Measurements from ENCODE around the gene POTEG.
"Not testable (repeated sequence)": the region's sequence is repeated elsewhere in the genome, so short reads cannot be mapped to it uniquely, and the experiment has no call there.

Gene POTEG

DNA sequence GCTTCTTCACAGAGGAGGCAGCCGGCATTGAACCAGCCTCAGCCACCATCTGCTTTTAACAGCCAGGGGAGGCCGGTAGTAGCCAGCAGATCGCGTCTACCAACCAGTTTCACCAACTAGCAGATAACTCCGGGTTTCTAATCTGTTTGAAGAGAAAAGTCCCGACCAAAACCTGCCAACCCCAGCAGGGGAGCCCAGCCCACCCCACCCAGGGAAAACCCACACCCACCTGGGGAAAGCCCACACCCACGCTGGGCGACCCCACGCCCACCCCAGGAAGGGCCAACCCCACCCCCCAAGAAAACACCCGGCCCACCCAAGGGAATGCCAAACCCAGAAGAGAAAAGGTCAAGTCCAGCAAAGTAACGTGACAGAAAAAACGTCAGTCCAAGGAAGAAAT lies at the start of gene POTEG:
Gene POTEG (minus strand): TSS at position 101 of the 400 bp plus-strand sequence. CDS start 52 bp downstream, at position 49.
- not testable (repeated sequence) for DNase-seq

DNA sequence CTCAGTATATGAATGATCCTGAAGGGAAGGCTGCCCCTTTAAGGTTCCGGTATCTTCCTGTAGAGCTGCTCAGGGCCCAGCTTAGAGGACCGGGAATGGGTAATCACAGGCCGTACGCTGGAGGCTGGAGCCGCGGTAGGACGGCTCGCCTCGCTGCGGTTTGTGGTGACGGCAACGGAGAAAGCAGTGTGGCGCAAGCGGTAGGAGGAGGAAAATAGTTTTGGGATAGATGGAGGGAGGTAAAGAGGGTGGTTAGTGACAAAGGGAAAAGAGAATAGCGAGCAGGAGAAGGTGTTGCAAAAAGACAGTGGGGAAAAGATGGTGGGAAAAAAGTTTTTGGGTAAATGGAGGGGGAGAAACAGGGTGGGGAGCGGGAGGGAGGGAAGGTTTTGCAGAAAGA lies 48.0 kb upstream of the POTEG start:
- DNase-seq, result not testable (repeated sequence)

DNA sequence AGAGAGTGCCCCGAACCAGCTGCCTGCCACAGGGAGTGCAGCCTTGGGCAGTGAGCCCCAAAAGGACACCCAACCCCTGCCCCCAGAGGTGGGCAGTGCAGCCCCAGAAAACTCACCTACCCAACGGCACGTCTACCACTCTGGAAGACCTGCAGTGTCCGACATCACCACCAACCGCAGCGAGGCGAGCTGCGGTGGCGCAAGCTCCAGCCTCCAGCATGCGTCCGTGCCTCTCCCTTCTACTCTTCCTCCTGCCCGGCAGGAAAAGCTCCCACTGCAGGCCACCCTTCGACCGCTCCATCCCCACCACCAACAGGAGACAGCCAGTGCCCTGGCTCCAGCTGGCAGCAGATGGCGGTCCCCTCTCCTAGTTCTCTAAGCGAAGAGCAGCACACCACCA lies 47.3 kb upstream of the POTEG start:
- DNase-seq, result not testable (repeated sequence)

DNA sequence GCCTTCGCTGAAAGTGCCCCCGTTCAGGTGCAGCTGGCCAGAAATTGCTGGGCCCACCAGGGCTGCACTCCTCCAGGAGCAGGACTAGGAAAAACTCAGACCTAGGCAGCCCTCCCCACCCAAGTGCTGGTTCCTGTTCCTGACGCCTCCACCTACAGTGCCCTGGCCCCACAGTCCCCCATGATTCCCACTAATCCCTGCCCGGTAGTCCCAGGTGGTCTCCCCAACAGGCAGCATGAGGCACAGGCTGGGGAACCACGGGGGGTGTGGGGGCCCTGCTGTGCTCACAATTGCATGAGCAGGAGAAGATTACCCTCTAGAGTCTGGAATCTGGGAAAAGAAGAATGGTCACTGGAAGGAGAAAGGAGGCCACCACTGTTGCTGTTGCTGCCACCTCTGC lies 46.4 kb upstream of the POTEG start:
- DNase-seq, result not testable (repeated sequence)

DNA sequence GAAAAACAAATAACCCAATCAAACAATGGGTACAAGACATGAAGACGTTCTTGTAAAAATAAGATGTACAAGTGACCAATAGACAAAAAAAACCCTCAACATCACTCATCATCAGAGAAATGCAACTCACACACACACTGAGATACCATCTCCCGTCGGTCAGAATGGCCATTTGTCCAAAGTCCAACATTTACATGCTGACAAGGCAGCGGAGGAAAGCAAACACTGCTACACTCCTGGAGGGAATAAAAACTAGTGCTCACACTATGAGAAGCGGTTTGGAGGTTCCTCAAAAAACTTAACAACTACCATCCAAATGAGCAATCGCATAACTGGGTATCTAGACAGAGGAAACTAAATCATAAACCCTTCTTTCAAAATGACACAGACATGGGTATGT lies 11.6 kb upstream of the POTEG start:
- DNase-seq, result not testable (repeated sequence)

DNA sequence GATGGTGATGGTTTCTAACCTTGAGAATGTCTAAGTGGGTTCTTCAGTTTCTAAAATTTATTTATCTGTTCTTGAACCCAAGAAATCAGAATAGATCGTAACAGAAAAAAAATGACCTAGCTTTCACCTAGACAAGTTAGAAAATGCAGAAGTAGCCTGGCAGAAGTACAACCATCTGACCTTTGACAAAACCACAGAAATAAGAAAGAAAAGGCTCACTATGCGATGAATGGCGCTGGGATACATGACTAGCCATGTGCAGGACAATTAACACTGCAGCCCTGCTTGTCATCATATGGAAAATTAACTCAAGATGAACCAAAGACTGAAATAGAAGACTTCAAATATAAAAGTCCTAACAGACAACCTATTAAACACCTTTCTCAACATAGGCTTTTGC lies 5.7 kb upstream of the POTEG start:
- DNase-seq, result not testable (repeated sequence)

DNA sequence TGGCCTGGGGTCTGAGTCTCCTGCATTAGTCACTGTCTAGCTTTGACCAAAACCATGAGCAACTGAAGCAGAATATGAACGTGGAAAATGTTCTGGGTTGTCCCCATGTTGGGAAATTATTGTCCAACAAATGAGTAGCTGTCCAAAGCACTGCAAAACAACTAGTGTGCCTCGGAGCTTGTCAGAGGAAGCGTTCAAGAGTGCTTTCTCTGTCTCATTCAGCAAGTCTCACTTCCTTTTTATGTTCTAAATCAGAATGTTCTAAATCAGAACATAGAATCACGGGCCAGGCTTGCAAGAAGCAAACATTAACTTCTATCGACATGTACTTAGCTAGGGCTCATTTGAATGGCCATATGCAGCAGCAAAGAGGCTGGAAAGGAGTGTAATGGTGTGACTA lies 5.1 kb upstream of the POTEG start:
- not testable (repeated sequence) for DNase-seq

DNA sequence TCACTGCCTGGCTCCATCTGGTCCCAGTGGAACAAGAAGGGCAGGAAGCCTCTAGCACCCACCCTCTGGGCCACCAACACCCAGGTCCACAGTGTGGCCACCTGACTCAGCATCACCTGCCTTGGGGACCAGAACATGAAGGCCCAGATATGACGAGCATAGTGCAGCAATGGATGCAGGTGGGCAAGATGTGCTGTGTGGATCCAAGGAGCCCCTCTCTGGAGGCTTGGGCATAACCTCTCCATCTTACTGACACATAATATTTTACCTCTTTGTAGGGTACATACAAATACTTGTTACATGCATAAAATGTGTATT lies 2.9 kb upstream of the POTEG start:
- DNase-seq, result not testable (repeated sequence)

DNA sequence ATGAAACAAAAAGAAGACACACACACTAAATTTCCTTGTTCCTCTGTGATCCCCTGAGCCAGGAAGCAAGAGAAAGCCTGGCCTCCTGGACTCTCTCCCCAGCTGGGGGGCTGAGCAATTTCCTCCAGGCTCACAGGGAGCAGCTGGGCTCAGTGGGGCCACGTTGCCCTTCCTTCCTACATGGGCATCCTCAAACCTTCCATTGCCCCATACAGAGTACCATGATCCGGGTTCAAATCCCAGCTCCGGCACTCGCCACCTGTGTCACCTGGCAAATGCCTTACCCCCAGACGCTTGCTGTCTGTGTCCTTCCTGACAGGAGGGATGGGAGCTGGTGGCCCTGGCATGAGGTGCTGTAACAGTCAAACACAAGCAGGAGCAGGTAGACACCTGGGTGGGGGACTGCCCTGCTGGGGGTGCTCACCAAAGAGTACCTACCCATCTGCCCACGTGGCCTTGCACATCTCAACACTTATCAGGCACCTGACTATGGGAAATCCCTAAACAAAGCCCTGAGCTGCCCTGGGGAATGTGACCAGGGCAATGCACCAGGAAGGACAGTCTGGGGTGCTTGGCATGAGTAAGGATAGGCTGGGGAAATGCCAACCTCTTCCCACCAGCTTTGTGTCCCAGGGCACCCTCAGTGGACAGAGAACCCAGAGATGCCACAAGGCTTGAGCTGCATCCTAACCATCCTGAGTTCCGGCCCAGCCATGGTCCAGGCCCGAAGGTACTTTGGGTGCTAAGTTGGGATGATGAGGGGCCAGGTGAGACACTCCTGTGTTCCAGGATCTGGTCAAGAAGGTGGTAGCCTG lies 2.4 kb upstream of the POTEG start:
- not testable (repeated sequence) for DNase-seq

DNA sequence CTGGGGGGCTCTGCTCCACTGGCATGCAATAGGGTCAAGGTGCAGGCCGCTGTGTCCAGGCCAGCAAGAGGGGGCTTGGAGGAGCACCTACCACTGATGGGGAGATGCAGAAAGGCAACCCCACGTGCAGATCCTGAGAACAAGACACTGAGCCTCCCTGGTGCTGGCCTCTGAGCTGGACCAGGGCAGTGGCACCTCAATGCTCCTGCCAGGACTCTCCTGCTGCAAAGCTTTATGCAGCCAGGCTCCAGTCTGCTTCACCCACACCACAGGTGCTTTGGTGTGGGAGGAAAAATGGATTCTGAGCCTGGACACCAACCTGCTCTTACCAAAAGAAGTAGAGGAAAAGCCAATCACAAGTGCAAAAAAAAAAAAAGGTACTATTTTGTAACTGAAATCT lies 1.7 kb upstream of the POTEG start:
- DNase-seq, result not testable (repeated sequence)

DNA sequence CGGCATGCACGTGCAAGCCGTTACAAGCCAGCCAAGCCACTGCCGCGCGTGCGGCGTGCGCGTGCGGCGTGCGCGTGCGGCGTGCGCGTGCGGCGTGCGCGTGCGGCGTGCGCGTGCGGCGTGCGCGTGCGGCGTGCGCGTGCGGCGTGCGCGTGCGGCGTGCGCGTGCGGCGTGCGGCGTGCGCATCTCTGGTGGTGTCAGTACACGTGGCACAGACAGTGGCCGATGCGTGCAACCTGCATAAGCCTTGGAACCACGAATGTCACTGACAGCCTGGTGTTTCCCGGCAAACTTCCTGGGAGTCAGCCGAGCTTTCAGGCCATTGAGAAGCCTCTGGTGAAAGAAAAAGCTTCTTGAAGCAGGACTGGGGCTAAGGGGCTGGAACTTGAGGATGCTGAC lies 750 bp upstream of the POTEG start:
- DNase-seq, result not testable (repeated sequence)

DNA sequence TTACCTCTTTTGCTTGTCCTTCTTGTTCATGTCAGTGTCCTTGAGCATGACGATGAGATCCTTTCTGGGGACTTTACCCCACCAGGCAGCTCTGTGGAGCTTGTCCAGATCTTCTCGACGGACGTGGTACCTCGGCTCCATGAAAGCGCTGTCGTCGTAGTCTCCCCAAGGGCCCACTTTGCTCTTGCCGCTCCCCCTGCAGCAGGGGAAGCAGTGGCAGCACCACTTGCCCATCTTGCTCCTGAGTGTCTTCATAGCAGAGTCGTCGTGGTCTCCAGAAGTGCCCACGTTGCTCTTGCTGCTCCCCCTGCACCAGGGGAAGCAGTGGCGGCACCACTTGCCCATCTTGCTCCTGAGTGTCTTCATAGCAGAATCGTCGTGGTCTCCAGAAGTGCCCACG lies 376 bp downstream of the POTEG start:
- DNase-seq, result not testable (repeated sequence)

DNA sequence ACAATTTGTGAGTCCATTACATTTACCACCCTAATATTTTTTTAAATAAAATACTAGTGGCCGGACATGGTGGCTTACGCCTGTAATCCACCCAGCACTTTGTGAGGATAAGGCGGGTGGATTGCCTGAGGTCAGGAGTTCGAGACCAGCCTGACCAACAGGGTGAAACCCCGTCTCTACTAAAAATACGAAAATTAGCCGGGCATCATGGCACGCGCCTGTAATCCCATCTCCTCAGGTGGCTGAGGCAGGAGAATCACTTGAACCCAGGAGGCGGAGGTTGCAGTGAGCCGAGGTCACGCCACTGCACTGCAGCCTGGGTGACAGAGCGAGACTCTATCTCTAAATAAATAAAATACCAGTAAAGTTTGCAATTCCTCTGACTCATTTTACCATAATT lies 25.6 kb downstream of the POTEG start:
- not testable (repeated sequence) for DNase-seq

DNA sequence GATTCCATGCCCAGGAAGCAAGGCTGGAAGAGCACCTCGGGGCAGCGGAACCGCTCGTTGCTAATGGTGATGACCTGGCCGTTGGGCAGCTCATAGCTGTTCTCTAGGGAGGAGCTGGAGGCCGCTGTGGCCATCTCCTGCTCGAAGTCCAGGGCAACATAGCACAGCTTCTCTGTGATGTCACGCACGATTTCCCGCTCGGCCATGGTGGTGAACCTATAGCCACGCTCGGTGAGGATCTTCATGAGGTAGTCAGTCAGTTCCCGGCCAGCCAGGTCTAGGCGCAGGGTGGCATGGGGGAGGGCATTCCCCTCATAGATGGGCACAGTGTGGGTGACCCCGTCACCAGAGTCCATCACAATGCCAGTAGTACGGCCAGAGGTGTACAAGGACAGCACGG lies 32.0 kb downstream of the POTEG start:
- DNase-seq, result not testable (repeated sequence)

DNA sequence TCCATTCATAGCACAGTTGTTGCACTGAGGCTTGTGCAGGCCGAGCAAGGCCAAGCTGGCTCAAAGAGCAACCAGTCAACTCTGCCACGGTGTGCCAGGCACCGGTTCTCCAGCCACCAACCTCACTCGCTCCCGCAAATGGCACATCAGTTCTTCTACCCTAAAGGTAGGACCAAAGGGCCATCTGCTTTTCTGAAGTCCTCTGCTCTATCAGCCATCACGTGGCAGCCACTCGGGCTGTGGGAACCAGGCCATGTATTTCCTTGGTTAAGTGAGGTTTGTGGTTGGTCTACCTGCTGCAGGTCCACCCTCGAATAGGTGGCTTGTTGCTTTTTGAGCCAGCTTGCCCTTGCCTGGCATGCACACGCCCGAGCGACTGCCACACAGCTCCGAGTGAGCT lies 39.4 kb downstream of the POTEG start:
- DNase-seq, result not testable (repeated sequence)

DNA sequence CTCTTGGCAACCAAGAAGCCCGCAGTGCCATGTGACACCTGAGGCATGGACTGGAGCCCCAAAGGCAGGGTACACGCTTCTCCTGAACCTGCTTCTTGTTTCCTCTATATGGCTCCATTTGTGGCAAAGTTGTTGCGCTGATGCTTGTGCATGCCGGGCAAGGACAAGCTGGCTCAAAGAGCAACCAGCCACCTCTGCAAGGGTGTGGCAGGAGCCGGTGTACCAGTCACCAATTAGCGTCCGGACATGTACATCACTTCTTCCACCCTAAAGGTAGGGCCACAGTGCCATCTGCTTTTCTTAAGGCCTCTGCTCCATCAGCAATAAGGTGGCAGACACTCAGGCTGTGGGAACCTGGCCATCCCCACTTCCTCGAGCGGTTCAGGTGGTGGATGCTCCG lies 43.9 kb downstream of the POTEG start:
- DNase-seq, result not testable (repeated sequence)

DNA sequence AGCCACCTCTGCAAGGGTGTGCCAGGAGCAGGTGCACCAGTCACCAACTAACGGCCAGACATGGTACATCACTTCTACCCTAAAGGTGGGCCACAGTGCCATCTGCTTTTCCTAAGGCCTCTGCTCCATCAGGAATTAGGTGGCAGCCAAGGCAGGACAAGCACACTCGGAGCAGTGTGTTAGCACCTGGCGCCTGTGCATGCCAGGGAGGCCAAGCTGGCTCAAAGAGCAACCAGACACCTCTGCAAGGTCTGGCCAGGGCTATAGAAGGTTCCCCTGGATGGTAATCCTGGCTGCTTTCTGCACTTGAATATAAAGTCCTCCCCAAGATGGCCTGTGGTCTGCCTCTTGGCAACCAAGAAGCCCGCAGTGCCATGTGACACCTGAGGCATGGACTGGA lies 45.4 kb downstream of the POTEG start:
- DNase-seq, result not testable (repeated sequence)

DNA sequence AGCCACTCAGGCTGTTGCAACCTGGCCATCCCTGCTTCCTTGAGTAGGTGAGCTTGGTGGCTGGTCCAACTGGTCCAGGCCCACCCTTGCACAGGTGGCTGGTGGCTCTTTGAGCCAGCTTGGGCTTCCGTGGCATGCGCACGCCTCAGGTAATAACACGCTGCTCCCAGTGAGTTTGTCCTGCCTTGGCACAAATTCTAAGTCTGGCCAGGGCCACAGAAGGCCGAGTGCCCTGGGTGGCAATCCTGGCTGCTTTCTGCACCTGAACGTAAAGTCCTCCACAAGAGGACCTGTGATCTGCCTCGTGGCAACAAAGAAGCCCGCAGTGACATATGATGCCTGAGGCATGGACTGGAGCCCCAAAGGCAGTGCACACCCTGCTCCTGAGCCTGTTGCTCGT lies 47.1 kb downstream of the POTEG start:
- DNase-seq, result not testable (repeated sequence)

DNA sequence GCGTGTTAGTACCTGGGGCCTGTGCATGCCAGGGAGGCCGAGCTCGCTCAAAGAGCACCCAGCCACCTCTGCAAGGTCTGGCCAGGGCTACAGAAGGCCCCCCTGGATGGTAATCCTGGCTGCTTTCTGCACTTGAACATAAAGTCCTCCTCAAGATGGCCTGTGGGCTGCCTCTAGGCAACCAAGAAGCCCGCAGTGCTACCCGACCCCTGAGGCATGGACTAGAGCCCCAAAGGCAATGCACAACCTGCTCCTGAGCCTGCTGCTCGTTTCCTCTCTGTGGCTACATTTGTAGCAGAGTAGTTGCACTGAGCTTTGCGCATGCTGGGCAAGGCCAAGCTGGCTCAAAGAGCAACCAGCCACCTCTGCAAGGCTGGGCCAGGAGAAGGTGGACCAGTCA lies 47.8 kb downstream of the POTEG start:
- DNase-seq, result not testable (repeated sequence)

DNA sequence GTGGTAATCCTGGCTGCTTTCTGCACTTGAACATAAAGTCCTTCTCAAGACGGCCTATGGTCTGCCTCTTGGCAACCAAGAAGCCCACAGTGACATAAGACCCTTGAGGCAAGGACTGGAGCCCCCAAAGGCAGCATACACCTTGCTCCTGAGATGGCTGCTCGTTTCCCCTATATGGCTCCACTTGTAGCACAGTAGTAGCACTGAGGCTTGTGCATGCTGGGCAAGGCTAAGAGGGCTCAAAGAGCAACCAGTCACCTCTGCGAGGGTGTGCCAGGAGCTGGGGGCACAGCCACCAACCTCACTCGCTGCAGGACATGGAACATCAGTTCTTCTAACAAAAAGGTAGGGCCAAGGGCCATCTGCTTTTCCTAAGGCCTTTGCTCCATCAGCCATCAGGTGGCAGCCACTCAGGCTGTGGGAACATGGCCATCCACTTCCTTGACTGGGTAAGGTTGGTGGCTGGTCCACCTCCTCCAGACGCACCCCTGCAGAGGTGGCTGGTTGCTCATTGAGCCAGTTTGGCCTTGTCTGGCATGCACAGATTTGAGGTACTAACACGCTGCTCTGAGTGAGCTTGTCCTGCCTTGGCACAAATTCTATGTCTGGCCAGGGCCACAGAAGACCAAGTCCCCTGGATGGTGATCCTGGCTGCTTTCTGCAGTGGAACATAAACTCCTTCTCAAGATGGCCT lies 49.9 kb downstream of the POTEG start:
- not testable (repeated sequence) for DNase-seq

DNA sequence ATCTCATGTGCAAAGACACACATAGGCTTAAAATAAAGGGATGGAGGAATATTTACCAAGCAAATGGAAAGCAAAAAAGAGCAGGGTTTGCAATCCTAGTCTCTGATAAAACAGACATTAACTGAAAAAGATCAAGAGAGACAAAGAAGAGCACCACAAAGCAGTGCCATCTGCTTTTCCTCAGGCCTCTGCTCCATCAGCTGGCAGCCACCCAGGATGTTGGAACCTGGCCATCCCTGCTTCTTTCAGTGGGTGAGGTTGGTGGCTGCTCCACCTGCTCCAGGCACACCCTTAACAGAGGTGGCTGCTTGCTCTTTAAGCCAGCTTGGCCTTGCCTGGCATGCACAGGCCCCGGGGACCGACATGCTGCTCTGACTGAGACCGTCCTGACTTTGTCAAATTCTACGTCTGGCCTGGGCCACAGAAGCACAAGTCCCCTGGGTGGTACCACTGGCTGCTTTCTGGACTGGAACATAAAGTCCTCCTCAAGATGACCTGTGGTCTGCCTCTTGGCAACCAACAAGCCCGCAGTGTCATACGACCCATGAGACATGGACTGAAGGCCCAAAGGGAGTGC lies 51.0 kb downstream of the POTEG start:
- DNase-seq, result not testable (repeated sequence)

DNA sequence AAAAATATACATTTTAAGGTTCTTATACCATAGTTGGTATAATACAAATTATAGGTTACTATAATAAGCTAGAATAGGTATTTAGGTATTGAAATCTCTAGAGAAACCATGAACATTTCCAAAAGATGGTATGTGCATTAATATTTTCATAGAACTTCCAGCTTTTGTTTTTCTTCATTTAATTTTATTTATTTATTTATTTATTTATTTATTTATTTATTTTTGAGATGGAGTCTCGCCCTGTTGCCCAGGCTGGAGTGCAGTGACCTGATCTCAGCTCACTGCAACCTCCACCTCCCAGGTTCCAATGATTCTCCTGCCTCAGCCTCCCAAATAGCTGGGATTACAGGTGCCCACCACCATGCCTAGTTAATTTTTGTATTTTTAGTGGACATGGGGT lies 54.0 kb downstream of the POTEG start:
- DNase-seq, result not testable (repeated sequence)

DNA sequence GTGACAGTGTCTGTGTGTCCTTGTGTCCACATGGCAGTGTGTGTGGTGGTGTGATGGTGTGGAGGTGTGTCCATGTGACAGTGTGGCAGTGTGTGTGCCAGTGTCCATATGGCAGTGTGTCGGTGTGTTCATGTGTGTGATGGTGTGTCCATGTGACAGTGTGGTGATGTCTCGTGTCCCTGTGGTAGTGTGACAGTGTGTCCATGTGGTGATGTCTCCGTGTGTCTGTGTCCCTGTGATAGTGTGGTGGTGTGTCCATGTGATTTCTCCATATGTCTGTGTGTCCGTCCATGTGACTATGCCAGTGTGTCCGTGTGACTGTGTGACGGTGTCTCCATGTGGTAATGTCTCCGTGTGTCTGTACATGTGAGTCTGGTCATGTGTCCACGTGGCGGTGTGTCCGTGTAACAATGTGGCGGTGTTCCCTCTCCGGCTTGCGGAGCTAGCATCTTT lies 59.7 kb downstream of the POTEG start:
- not testable (repeated sequence) for DNase-seq

Measured in NCI-H2171 treated with DMSO at 0.1 percent for 48 hours (cell line).